MM.1S (cell line): ENCODE measurements around the gene DIP2B.

ENCODE experiments used
- EZH2 ChIP-seq: fragments of 300-600 bp; sonication (generic); optimal IDR thresholded peaks from 2 replicates; pipeline ENCODE3; 2017; ENCODE audit warnings: low read depth, mild to moderate bottlenecking, antibody characterized with exemption, low read length, mixed read lengths
- EZH2phosphoT487 ChIP-seq: fragments of 300-600 bp; sonication (generic); IDR thresholded peaks from 2 replicates; pipeline ENCODE4 v1.6.1; 2018; ENCODE audit warnings: antibody characterized with exemption, low read length
- TF ChIP-seq, protein P1 (sequence below): fragments of 300-600 bp; sonication (generic); IDR thresholded peaks from 2 replicates; pipeline ENCODE4 v1.5.1; 2016; ENCODE audit warnings: antibody characterized with exemption, low read length, mixed read lengths

DNA sequence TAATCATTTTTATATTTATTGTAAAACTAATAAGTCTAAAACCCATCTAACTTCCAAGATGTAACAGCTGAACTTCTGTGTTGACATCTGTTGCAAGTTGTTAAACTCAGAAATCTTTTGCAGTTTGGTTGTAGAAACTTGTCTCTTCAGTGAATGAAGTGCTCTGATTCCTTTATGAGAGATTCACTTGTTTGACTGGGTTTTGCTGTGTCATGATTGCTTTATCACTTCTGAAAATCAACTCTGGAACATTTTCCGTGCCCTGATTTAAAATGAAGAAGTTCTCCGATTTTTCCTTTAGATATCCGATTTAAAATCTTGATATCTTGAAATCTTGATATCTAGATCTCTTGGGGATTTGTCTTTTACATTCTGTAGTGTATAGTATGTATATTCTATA, 65.1 kb downstream of the DIP2B start:
- TF ChIP-seq, protein P1, sequence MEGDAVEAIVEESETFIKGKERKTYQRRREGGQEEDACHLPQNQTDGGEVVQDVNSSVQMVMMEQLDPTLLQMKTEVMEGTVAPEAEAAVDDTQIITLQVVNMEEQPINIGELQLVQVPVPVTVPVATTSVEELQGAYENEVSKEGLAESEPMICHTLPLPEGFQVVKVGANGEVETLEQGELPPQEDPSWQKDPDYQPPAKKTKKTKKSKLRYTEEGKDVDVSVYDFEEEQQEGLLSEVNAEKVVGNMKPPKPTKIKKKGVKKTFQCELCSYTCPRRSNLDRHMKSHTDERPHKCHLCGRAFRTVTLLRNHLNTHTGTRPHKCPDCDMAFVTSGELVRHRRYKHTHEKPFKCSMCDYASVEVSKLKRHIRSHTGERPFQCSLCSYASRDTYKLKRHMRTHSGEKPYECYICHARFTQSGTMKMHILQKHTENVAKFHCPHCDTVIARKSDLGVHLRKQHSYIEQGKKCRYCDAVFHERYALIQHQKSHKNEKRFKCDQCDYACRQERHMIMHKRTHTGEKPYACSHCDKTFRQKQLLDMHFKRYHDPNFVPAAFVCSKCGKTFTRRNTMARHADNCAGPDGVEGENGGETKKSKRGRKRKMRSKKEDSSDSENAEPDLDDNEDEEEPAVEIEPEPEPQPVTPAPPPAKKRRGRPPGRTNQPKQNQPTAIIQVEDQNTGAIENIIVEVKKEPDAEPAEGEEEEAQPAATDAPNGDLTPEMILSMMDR = no peak
- TF ChIP-seq EZH2phosphoT487 (no peak), EZH2 (no peak)
